ENCODE data around the gene DNAAF9.

Gene DNAAF9

DNA sequence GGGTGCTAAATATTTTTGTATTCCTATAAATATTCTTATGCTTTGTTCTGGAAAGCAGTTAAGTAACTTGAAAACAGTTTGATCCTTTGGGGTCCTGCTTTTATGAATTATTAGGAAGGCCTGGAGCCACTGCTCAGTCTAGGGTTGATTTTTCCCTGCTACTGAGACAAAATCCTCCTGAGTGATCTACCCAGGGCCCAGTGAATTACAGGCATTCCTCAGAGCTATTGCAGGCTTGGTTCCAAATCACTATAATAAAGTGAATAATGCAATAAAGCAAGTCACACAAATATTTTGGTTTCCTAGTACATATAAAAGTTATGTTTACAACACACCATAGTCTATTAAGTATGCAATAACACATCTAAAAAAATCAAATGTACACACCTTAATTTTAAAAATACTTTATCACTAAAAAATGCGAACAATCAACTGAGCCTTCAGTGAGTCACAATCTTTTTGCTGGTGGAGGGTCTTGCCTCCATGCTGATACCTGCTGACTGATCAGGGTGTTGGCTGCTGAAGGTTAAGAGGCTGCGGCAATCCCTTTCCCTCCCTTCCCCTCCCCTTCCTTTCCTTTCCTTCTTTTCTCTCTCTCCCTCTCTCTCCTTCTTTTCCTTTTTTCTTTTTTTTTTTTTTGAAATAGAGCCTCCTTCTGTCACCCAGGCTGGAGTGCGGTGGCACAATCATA is 43.0 kb downstream of the DNAAF9 start:
- no peak for DNase-seq

GRCh38 chr20:3360752-3361151 is 46.7 kb downstream of the DNAAF9 start:
- no peak for DNase-seq

- no peak for DNase-seq
Measured at GRCh38 chr20:3358676-3359340, 48.7 kb downstream of the DNAAF9 start.

Measured in CD4-positive, alpha-beta T cell treated with Interleukin-6 for 4 hours (primary cell).